Brain microvascular endothelial cell (primary cell): ENCODE results near the gene RAB28.

Experiments
- DNase-seq: peaks from one replicate; pipeline ENCODE4 v3.0.0-alpha.2; 2020
- H3K27ac ChIP-seq: fragments of 250-450 bp; sonication (Bioruptor Pico); 2 replicates; pipeline ENCODE4 v1.5.1; 2020; ENCODE audit warnings: mild to moderate bottlenecking, moderate library complexity
- H3K27me3 ChIP-seq: fragments of 250-450 bp; sonication (Bioruptor Pico); replicated peaks from 2 replicates; pipeline ENCODE4 v1.5.1; 2020; ENCODE audit warnings: mild to moderate bottlenecking
- H3K36me3 ChIP-seq: fragments of 250-450 bp; sonication (Bioruptor Pico); replicated peaks from 2 replicates; pipeline ENCODE4 v1.5.1; 2020; ENCODE audit warnings: mild to moderate bottlenecking
- H3K4me3 ChIP-seq: 2 replicates; pipeline ENCODE4 v1.5.1; 2011; ENCODE audit warnings: low read depth, mild to moderate bottlenecking, control low read depth, low read length, moderate library complexity
- CTCF ChIP-seq: IDR thresholded peaks from 2 replicates; pipeline ENCODE4 v1.5.1; 2011; ENCODE audit warnings: low read depth, mild to moderate bottlenecking, moderate library complexity, low read length, control low read depth, inconsistent platforms; ENCODE audit errors: missing control alignments
- in situ Hi-C: cut with HindIII; loops from 2 replicates; pipeline ENCODE4 v1.10.0; 2017; ENCODE audit warnings: low sequenced_read_pairs, low pct_ligation_motif_present

Gene RAB28

GRCh38 chr4:13364172-13364571, 120.0 kb downstream of the RAB28 start:
- no peak overlapping the region for H3K27ac ChIP-seq
- TF ChIP-seq CTCF = no peak
- in situ Hi-C loops = no loop called here
- H3K4me3 ChIP-seq = no peak overlapping the region
- no peak for DNase-seq
- no peaks in the 10 kb centered on the region for H3K27me3 ChIP-seq
- H3K36me3 ChIP-seq = no peaks in the 10 kb centered on the region

GRCh38 chr4:13359809-13360208, 124.3 kb downstream of the RAB28 start:
- in situ Hi-C loops = no loop called here
- TF ChIP-seq CTCF = no peak
- Histone ChIP-seq H3K27me3 (no peaks in the 10 kb centered on the region), H3K4me3 (no peak overlapping the region), H3K36me3 (no peaks in the 10 kb centered on the region), H3K27ac (no peak overlapping the region)
- no peak for DNase-seq

- Histone ChIP-seq H3K36me3 (no peaks in the 10 kb centered on the region), H3K4me3 (no peak overlapping the region), H3K27ac (no peak overlapping the region), H3K27me3 (no peaks in the 10 kb centered on the region)
- DNase-seq = no peak
- in situ Hi-C loops = no loop called here
- no peak for TF ChIP-seq CTCF
Measured at GRCh38 chr4:13355111-13355880, 128.8 kb downstream of the RAB28 start.

GRCh38 chr4:13349096-13349495, 135.0 kb downstream of the RAB28 start:
- H3K27ac ChIP-seq = no peak overlapping the region
- no peak for DNase-seq
- H3K36me3 ChIP-seq = no peaks in the 10 kb centered on the region
- H3K4me3 ChIP-seq = no peak overlapping the region
- in situ Hi-C loops = no loop called here
- no peak for TF ChIP-seq CTCF
- H3K27me3 ChIP-seq = no peaks in the 10 kb centered on the region

DNA sequence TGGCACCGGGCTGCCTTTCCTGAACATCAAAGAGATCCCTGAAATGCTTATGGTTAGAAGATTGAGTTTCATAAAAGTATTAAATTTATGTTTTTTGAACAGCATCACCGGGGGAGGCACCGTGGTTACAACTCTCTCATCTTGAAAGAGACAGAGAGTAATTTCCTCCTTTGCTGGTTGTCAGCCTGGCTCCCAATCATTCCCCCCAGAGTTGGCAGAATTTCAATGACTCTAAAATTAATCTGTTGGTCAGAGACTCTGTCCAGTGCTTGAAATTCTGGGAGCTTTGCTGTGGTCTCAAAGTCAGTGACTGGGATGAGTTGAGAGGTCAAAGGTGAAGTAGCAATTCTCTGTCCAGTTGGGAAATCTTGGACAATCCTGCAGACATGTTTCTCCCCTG, 135.9 kb downstream of the RAB28 start:
- TF ChIP-seq CTCF = no peak
- Histone ChIP-seq H3K27me3 (no peaks in the 10 kb centered on the region), H3K36me3 (no peaks in the 10 kb centered on the region), H3K4me3 (no peak overlapping the region), H3K27ac (no peak overlapping the region)
- in situ Hi-C loops = no loop called here
- DNase-seq = no peak

DNA sequence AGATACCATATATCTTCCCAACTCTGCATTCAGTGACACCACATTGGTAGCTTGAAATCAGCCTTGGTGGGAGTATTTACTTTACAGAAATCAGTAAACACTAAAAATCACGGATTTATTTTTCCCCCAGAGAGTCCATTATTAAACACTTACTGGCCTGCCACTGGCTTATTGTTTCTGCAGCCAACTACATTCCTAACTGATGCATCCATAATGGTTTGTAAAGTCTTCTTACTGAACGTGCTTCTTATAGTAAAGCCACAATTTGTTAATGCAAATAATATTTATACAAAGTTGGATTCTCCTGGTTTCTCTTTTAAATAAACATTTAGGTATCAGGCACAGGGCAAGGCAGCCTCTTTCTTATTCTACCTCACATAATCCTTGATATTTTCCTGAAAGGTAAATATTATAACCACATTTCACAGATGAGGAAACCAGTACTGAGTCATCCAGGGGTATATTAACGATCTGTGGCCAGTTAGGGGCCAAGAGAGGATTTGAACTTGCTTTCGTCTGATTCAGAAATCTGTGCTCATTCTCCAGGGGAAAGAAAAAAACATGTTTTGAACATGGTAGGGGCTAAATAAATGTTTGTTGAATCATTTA, 136.5 kb downstream of the RAB28 start:
- TF ChIP-seq CTCF = no peak
- Histone ChIP-seq H3K36me3 (no peaks in the 10 kb centered on the region), H3K27ac (no peak overlapping the region), H3K27me3 (no peaks in the 10 kb centered on the region), H3K4me3 (no peak overlapping the region)
- DNase-seq = no peak
- in situ Hi-C loops = no loop called here
